MM.1S (cell line): ENCODE measurements around the gene BEST4.

ENCODE experiments used
- DNase-seq: peaks from one replicate; pipeline ENCODE4 v3.0.0-alpha.2; 2015
- H2AFZ ChIP-seq: fragments of 300-600 bp; sonication (generic); 2 replicates; pipeline ENCODE4 v1.6.0; 2016; ENCODE audit warnings: antibody characterized with exemption, low read length
- H3F3A ChIP-seq: fragments of 300-600 bp; sonication (generic); 2 replicates; pipeline ENCODE4 v1.6.1; 2016; ENCODE audit warnings: mild to moderate bottlenecking, antibody characterized with exemption, low read length, moderate library complexity, mixed read lengths; ENCODE audit not compliant: insufficient read depth
- H3K27ac ChIP-seq: fragments of 300-600 bp; sonication (generic); 2 replicates; pipeline ENCODE4 v1.5.1; 2016; ENCODE audit warnings: mild to moderate bottlenecking, low read length
- H3K27me3 ChIP-seq: fragments of 300-600 bp; sonication (generic); replicated peaks from 2 replicates; pipeline ENCODE4 v1.6.0; 2016; ENCODE audit warnings: low read length; ENCODE audit not compliant: insufficient read depth
- H3K36me3 ChIP-seq: fragments of 300-600 bp; sonication (generic); replicated peaks from 2 replicates; pipeline ENCODE4 v1.6.1; 2016; ENCODE audit warnings: mild to moderate bottlenecking, low read length, mixed read lengths; ENCODE audit not compliant: insufficient read depth
- H3K4me1 ChIP-seq: fragments of 300-600 bp; sonication (generic); 2 replicates; pipeline ENCODE4 v1.6.1; 2016; ENCODE audit warnings: low read length, mixed read lengths
- H3K4me2 ChIP-seq: fragments of 300-600 bp; sonication (generic); 2 replicates; pipeline ENCODE4 v1.6.0; 2016; ENCODE audit warnings: low read depth, low read length
- H3K4me3 ChIP-seq: fragments of 300-600 bp; sonication (generic); 2 replicates; pipeline ENCODE4 v1.5.1; 2016; ENCODE audit warnings: low read length, mixed read lengths
- H3K79me2 ChIP-seq: fragments of 300-600 bp; sonication (generic); 2 replicates; pipeline ENCODE4 v1.6.1; 2016; ENCODE audit warnings: mixed run types, low read length, mixed read lengths
- H3K9ac ChIP-seq: fragments of 300-600 bp; sonication (generic); 2 replicates; pipeline ENCODE4 v1.6.1; 2016; ENCODE audit warnings: low read length, mixed read lengths
- H3K9me2 ChIP-seq: fragments of 300-600 bp; sonication (generic); replicated peaks from 2 replicates; pipeline ENCODE4 v1.6.1; 2016; ENCODE audit warnings: mild to moderate bottlenecking, low read length, mixed read lengths; ENCODE audit not compliant: insufficient read depth
- H3K9me3 ChIP-seq: fragments of 300-600 bp; sonication (generic); replicated peaks from 2 replicates; pipeline ENCODE4 v1.6.1; 2016; ENCODE audit warnings: mild to moderate bottlenecking, low read length, mixed read lengths; ENCODE audit not compliant: insufficient read depth
- H4K20me1 ChIP-seq: fragments of 300-600 bp; sonication (generic); 2 replicates; pipeline ENCODE4 v1.6.1; 2016; ENCODE audit warnings: mild to moderate bottlenecking, low read length, moderate library complexity, mixed read lengths; ENCODE audit not compliant: insufficient read depth
- EZH2 ChIP-seq: fragments of 300-600 bp; sonication (generic); optimal IDR thresholded peaks from 2 replicates; pipeline ENCODE3; 2017; ENCODE audit warnings: low read depth, mild to moderate bottlenecking, antibody characterized with exemption, low read length, mixed read lengths
- EZH2phosphoT487 ChIP-seq: fragments of 300-600 bp; sonication (generic); IDR thresholded peaks from 2 replicates; pipeline ENCODE4 v1.6.1; 2018; ENCODE audit warnings: antibody characterized with exemption, low read length
- TF ChIP-seq, protein P1 (sequence below): fragments of 300-600 bp; sonication (generic); IDR thresholded peaks from 2 replicates; pipeline ENCODE4 v1.5.1; 2016; ENCODE audit warnings: antibody characterized with exemption, low read length, mixed read lengths

Gene BEST4

DNA sequence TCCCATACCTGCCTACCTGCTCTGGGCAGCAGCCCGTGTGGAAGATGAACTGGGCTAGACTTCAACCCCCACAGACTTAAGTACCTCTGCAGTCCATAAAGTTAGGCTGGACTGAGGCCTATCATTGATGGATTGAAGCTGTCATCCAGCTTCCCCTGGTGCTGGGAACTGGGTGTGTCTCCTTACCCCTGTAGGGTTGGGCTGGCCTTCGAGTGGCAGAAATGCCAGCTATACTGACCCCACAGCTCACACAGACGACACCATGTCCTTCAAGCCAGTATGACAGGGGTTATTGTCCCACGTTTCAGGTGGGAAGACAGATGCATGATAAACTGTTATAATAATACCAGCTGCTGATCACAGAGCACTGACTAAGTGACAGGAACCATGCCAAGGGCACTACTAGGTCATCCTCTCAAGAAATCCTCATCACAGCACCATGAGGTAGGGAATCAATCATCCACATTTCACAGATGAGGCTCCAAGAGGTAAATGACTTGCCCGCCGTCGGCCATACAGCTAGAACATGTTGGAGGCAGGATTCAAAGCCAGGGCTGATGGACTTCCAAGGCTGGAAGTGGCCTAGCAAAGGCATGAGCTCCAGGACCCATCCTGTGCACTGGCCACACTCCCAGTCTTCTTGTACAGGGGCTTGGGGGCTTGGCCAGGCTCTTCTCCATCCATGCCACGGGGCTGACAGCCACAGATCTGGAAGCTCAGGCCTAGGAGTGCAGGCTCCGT is at the start of gene BEST4:
TSS of gene BEST4 (minus strand) at position 51 of the 741 bp plus-strand sequence. CDS start 465 bp downstream, outside the sequence.
- Histone ChIP-seq H3K9ac (no peak within 1 kb of the TSS), H4K20me1 (no peaks in the 10 kb centered on the region), H3K4me1 (peaks cover 8% of the 10 kb centered on the region; the same call in 1 of the 2 replicates), H3K27me3 (no peaks in the 10 kb centered on the region), H3K36me3 (no peaks in the 10 kb centered on the region), H3K9me3 (no peaks in the 10 kb centered on the region), H3F3A (peaks cover 2% of the 10 kb centered on the region; the same call in 1 of the 2 replicates), H3K4me2 (no peak within 1 kb of the TSS), H3K4me3 (no peak within 1 kb of the TSS), H2AFZ (no peak within 1 kb of the TSS), H3K27ac (no peak within 1 kb of the TSS), H3K79me2 (no peaks in the 10 kb centered on the region), H3K9me2 (no peaks in the 10 kb centered on the region)
- DNase-seq: no peak
- TF ChIP-seq EZH2phosphoT487: no peak
- no peak for TF ChIP-seq EZH2
- TF ChIP-seq, protein P1, sequence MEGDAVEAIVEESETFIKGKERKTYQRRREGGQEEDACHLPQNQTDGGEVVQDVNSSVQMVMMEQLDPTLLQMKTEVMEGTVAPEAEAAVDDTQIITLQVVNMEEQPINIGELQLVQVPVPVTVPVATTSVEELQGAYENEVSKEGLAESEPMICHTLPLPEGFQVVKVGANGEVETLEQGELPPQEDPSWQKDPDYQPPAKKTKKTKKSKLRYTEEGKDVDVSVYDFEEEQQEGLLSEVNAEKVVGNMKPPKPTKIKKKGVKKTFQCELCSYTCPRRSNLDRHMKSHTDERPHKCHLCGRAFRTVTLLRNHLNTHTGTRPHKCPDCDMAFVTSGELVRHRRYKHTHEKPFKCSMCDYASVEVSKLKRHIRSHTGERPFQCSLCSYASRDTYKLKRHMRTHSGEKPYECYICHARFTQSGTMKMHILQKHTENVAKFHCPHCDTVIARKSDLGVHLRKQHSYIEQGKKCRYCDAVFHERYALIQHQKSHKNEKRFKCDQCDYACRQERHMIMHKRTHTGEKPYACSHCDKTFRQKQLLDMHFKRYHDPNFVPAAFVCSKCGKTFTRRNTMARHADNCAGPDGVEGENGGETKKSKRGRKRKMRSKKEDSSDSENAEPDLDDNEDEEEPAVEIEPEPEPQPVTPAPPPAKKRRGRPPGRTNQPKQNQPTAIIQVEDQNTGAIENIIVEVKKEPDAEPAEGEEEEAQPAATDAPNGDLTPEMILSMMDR: no peak

DNA sequence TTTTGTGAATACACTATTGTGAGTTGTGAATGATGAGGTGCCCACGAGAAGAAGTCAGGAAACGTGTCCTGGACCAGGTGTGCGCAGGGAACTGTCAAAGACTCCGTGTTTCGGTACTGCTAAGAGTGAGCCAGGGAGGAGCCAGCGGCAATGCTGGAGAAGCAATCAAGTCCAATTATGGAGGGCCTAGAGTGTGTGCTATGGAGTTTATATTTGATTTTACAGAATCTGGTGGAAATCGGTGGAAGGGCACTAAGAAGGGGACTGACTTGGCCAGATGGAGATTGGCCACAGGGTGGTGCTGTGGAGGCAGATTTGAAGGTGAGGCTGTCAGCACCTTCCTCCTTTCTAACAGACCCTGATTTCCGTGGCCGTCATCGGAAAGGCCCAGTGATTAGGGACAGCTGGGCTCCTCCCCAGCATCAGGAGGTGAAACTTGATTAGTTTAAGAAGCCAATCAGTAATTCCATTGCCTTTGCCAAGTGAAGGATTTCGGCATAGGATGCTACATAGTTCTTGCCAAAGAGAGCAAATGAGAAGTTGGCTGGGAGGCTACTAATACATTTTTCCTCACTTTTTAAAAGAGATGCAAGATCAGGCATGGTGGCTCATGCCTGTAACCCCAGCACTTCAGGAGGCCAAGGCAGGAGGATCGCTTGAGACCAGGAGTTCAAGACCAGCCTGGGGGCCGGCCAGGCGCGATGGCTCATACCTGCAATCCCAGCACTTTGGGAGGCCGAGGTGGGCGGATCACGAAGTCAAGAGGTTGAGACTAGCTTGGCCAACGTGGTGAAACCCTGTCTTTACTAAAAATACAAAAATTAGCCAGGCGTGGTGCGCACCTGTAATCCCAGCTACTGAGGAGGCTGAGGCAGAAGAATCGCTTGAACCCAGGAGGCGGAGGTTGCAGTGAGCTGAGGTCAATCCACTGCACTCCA is 48.0 kb upstream of the BEST4 start:
- no peak overlapping the region for H3K4me3 ChIP-seq
- H3K36me3 ChIP-seq: no peaks in the 10 kb centered on the region
- H2AFZ ChIP-seq: peak overlapping the region; percentile 78
- no peaks in the 10 kb centered on the region for H3K9me3 ChIP-seq
- H3K9me2 ChIP-seq: no peaks in the 10 kb centered on the region
- no peak for TF ChIP-seq EZH2phosphoT487
- TF ChIP-seq, protein P1: peak; percentile 90
- H3K9ac ChIP-seq: peak overlapping the region; percentile 7; the same call in 1 of the 2 replicates
- peak overlapping the region; percentile 58; the same call in 1 of the 2 replicates for H3K4me2 ChIP-seq
- no peaks in the 10 kb centered on the region for H3F3A ChIP-seq
- no peaks in the 10 kb centered on the region for H3K79me2 ChIP-seq
- peak; percentile 74 for DNase-seq
- H4K20me1 ChIP-seq: no peaks in the 10 kb centered on the region
- H3K27ac ChIP-seq: no peak overlapping the region
- H3K4me1 ChIP-seq: no peaks in the 10 kb centered on the region
- H3K27me3 ChIP-seq: no peaks in the 10 kb centered on the region

DNA sequence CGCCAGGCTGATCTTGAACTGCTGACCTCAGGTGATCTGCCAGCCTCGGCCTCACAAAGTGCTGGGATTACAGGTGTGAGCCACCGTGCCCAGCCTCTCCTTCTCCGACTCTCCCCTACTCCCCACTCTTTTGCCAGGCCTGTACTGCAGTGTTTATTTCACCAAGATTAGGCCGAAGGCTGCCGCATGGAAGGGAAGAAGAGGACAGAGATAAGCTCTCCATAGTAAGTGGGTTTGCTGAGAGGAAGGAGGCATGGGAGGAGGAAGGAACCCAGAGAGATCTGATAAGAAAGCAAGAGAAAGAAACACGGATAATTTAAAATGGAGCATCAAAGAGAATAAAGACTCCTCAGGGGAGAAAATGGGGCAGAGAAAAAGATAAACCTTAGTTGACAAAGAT is 46.4 kb upstream of the BEST4 start:
- Histone ChIP-seq H4K20me1 (no peaks in the 10 kb centered on the region), H3K36me3 (no peaks in the 10 kb centered on the region), H3K4me1 (no peaks in the 10 kb centered on the region), H3K4me3 (no peak overlapping the region), H3K4me2 (no peak overlapping the region), H3K9ac (no peak overlapping the region), H3K27ac (no peak overlapping the region), H3K9me3 (no peaks in the 10 kb centered on the region), H3F3A (no peaks in the 10 kb centered on the region), H3K9me2 (no peaks in the 10 kb centered on the region), H3K27me3 (no peaks in the 10 kb centered on the region), H2AFZ (no peak overlapping the region), H3K79me2 (no peaks in the 10 kb centered on the region)
- no peak for TF ChIP-seq EZH2phosphoT487
- TF ChIP-seq, protein P1: no peak
- TF ChIP-seq EZH2: no peak
- DNase-seq: no peak
